GM18909 (cell line): ENCODE data around the gene ST3GAL2.
"Not testable (repeated sequence)": the region's sequence is repeated elsewhere in the genome, so short reads cannot be mapped to it uniquely, and the experiment has no call there.

ENCODE experiments used
- ATAC-seq: cut with Tn5 transposase; IDR thresholded peaks from one replicate; pipeline ENCODE4 v1.9.1; 2021; ENCODE audit warnings: mild to moderate bottlenecking; ENCODE audit not compliant: unreplicated experiment, poor library complexity

ST3GAL2 gene

GRCh38 chr16:70359552-70359951 is 79.3 kb downstream of the ST3GAL2 start:
- ATAC-seq: no peak

GRCh38 chr16:70349783-70350182 is 89.1 kb downstream of the ST3GAL2 start:
- ATAC-seq: no peak

GRCh38 chr16:70348991-70349390 is 89.9 kb downstream of the ST3GAL2 start:
- ATAC-seq: no peak

- ATAC-seq: no peak
Observed at GRCh38 chr16:70345840-70346239, 93.1 kb downstream of the ST3GAL2 start.

GRCh38 chr16:70342016-70342415 is 96.9 kb downstream of the ST3GAL2 start:
- no peak for ATAC-seq

- no peak for ATAC-seq
Observed at GRCh38 chr16:70341600-70341999, 97.3 kb downstream of the ST3GAL2 start.

- ATAC-seq: no peak
Observed at GRCh38 chr16:70337814-70338213, 101.1 kb downstream of the ST3GAL2 start.

GRCh38 chr16:70332728-70333127 is 106.2 kb downstream of the ST3GAL2 start:
- ATAC-seq: not testable (repeated sequence)

- no peak for ATAC-seq
Observed at GRCh38 chr16:70331588-70332358, 107.1 kb downstream of the ST3GAL2 start.

- no peak for ATAC-seq
Observed at GRCh38 chr16:70331091-70331490, 107.8 kb downstream of the ST3GAL2 start.
